GM19463 (cell line): ENCODE results near the gene PCK1.

ENCODE experiments used
- ATAC-seq: cut with Tn5 transposase; IDR thresholded peaks from one replicate; pipeline ENCODE4 v1.9.1; 2021; ENCODE audit warnings: mild to moderate bottlenecking, moderate library complexity; ENCODE audit not compliant: unreplicated experiment

PCK1 gene

GRCh38 chr20:57559658-57560553 is 1.0 kb upstream of the PCK1 start:
- ATAC-seq: no peak

GRCh38 chr20:57561356-57562279 is 708 bp downstream of the PCK1 start:
- no peak for ATAC-seq

GRCh38 chr20:57562541-57563465 is 1.9 kb downstream of the PCK1 start:
- ATAC-seq: no peak

- no peak for ATAC-seq
Observed at GRCh38 chr20:57563522-57563921, 2.6 kb downstream of the PCK1 start.

GRCh38 chr20:57564180-57564802 is 3.4 kb downstream of the PCK1 start:
- ATAC-seq: no peak

- no peak for ATAC-seq
Observed at GRCh38 chr20:57564951-57565642, 4.2 kb downstream of the PCK1 start.

GRCh38 chr20:57566399-57566798 is 5.5 kb downstream of the PCK1 start:
- ATAC-seq: no peak

GRCh38 chr20:57566803-57567459 is 6.0 kb downstream of the PCK1 start:
- no peak for ATAC-seq

- ATAC-seq: no peak
Observed at GRCh38 chr20:57567471-57568079, 6.7 kb downstream of the PCK1 start.

GRCh38 chr20:57568088-57568896 is 7.4 kb downstream of the PCK1 start:
- no peak for ATAC-seq

GRCh38 chr20:57568960-57569359 is 8.1 kb downstream of the PCK1 start:
- ATAC-seq: no peak

GRCh38 chr20:57570145-57570850 is 9.4 kb downstream of the PCK1 start:
- ATAC-seq: no peak

GRCh38 chr20:57570920-57571319 is 10.0 kb downstream of the PCK1 start:
- ATAC-seq: no peak

GRCh38 chr20:57571782-57572416 is 11.0 kb downstream of the PCK1 start:
- ATAC-seq: no peak

GRCh38 chr20:57573242-57573641 is 12.3 kb downstream of the PCK1 start:
- no peak for ATAC-seq

GRCh38 chr20:57573894-57574293 is 13.0 kb downstream of the PCK1 start:
- ATAC-seq: no peak

GRCh38 chr20:57574954-57575353 is 14.0 kb downstream of the PCK1 start:
- no peak for ATAC-seq
